ENCODE results near the gene SYTL2.
A peak's percentile ranks its signal among the peaks of the same experiment; 100 is the strongest.

The SYTL2 gene

GRCh38 chr11:85740481-85741400 lies 70.2 kb downstream of the SYTL2 start:
- Histone ChIP-seq H3K4me3 (ENCODE audit: low read length) (no peak overlapping the region), H3K27ac (ENCODE audit: low read length) (no peak overlapping the region), H3K4me1 (ENCODE audit: insufficient read depth, low read length) (0 out of 2 replicates have a peak, but pooled peaks cover 12% of the 10 kb centered on the region), H3K9ac (ENCODE audit: low read depth, low read length) (no peak overlapping the region), H3K9me3 (ENCODE audit: insufficient read depth, low read depth, low read length) (no peaks in the 10 kb centered on the region), H3K27me3 (ENCODE audit: insufficient read depth, low read length) (no peaks in the 10 kb centered on the region), H3K36me3 (ENCODE audit: insufficient read depth, low read depth, low read length) (no peaks in the 10 kb centered on the region)

- 0 out of 2 replicates have a peak, but pooled peaks cover 12% of the 10 kb centered on the region for H3K4me1 ChIP-seq (ENCODE audit: insufficient read depth, low read length)
- H3K36me3 ChIP-seq (ENCODE audit: insufficient read depth, low read depth, low read length): no peaks in the 10 kb centered on the region
- no peak overlapping the region for H3K9ac ChIP-seq (ENCODE audit: low read depth, low read length)
- H3K4me3 ChIP-seq (ENCODE audit: low read length): no peak overlapping the region
- no peaks in the 10 kb centered on the region for H3K27me3 ChIP-seq (ENCODE audit: insufficient read depth, low read length)
- H3K9me3 ChIP-seq (ENCODE audit: insufficient read depth, low read depth, low read length): no peaks in the 10 kb centered on the region
- no peak overlapping the region for H3K27ac ChIP-seq (ENCODE audit: low read length)
Measured at GRCh38 chr11:85737738-85738137, 73.2 kb downstream of the SYTL2 start.

- Histone ChIP-seq H3K27ac (ENCODE audit: low read length) (no peak overlapping the region), H3K4me1 (ENCODE audit: insufficient read depth, low read length) (0 out of 2 replicates have a peak, but pooled peaks cover 6% of the 10 kb centered on the region), H3K9ac (ENCODE audit: low read depth, low read length) (no peak overlapping the region)
Measured at GRCh38 chr11:85735876-85736460, 75.0 kb downstream of the SYTL2 start.

GRCh38 chr11:85732965-85733364 lies 78.0 kb downstream of the SYTL2 start:
- H3K9ac ChIP-seq (ENCODE audit: low read depth, low read length): no peak overlapping the region
- H3K4me3 ChIP-seq (ENCODE audit: low read length): no peak overlapping the region
- H3K36me3 ChIP-seq (ENCODE audit: insufficient read depth, low read depth, low read length): no peaks in the 10 kb centered on the region
- no peak overlapping the region for H3K27ac ChIP-seq (ENCODE audit: low read length)
- no peaks in the 10 kb centered on the region for H3K27me3 ChIP-seq (ENCODE audit: insufficient read depth, low read length)
- no peaks in the 10 kb centered on the region for H3K9me3 ChIP-seq (ENCODE audit: insufficient read depth, low read depth, low read length)
- H3K4me1 ChIP-seq (ENCODE audit: insufficient read depth, low read length): 0 out of 2 replicates have a peak, but pooled peaks cover 3% of the 10 kb centered on the region

More at GRCh38 chr11:85735876-85736460, 75.0 kb downstream of the SYTL2 start:
- Histone ChIP-seq H3K36me3 (ENCODE audit: insufficient read depth, low read depth, low read length) (no peaks in the 10 kb centered on the region), H3K27me3 (ENCODE audit: insufficient read depth, low read length) (no peaks in the 10 kb centered on the region), H3K9me3 (ENCODE audit: insufficient read depth, low read depth, low read length) (no peaks in the 10 kb centered on the region), H3K4me3 (ENCODE audit: low read length) (no peak overlapping the region)

GRCh38 chr11:85726381-85726780 lies 84.6 kb downstream of the SYTL2 start:
- Histone ChIP-seq H3K4me1 (ENCODE audit: insufficient read depth, low read length) (no peaks in the 10 kb centered on the region; the same call in 1 of the 2 replicates), H3K27ac (ENCODE audit: low read length) (no peak overlapping the region)

GRCh38 chr11:85725510-85726258 lies 85.3 kb downstream of the SYTL2 start:
- H3K27ac ChIP-seq (ENCODE audit: low read length): no peak overlapping the region
- H3K36me3 ChIP-seq (ENCODE audit: insufficient read depth, low read depth, low read length): no peaks in the 10 kb centered on the region
- no peak overlapping the region for H3K9ac ChIP-seq (ENCODE audit: low read depth, low read length)
- no peaks in the 10 kb centered on the region for H3K27me3 ChIP-seq (ENCODE audit: insufficient read depth, low read length)
- no peak overlapping the region for H3K4me3 ChIP-seq (ENCODE audit: low read length)
- no peaks in the 10 kb centered on the region for H3K9me3 ChIP-seq (ENCODE audit: insufficient read depth, low read depth, low read length)
- peaks cover under 1% of the 10 kb centered on the region for H3K4me1 ChIP-seq (ENCODE audit: insufficient read depth, low read length)

More at GRCh38 chr11:85726381-85726780, 84.6 kb downstream of the SYTL2 start:
- H3K36me3 ChIP-seq (ENCODE audit: insufficient read depth, low read depth, low read length): no peaks in the 10 kb centered on the region
- no peak overlapping the region for H3K9ac ChIP-seq (ENCODE audit: low read depth, low read length)
- H3K27me3 ChIP-seq (ENCODE audit: insufficient read depth, low read length): no peaks in the 10 kb centered on the region
- H3K4me3 ChIP-seq (ENCODE audit: low read length): no peak overlapping the region
- no peaks in the 10 kb centered on the region for H3K9me3 ChIP-seq (ENCODE audit: insufficient read depth, low read depth, low read length)

GRCh38 chr11:85724748-85725465 lies 86.0 kb downstream of the SYTL2 start:
- Histone ChIP-seq H3K27me3 (ENCODE audit: insufficient read depth, low read length) (no peaks in the 10 kb centered on the region), H3K9me3 (ENCODE audit: insufficient read depth, low read depth, low read length) (no peaks in the 10 kb centered on the region), H3K27ac (ENCODE audit: low read length) (no peak overlapping the region), H3K36me3 (ENCODE audit: insufficient read depth, low read depth, low read length) (no peaks in the 10 kb centered on the region), H3K9ac (ENCODE audit: low read depth, low read length) (no peak overlapping the region), H3K4me1 (ENCODE audit: insufficient read depth, low read length) (peaks cover 9% of the 10 kb centered on the region), H3K4me3 (ENCODE audit: low read length) (no peak overlapping the region)

GRCh38 chr11:85723088-85723487 lies 87.9 kb downstream of the SYTL2 start:
- Histone ChIP-seq H3K4me1 (ENCODE audit: insufficient read depth, low read length) (peaks cover 22% of the 10 kb centered on the region), H3K27ac (ENCODE audit: low read length) (no peak overlapping the region), H3K9ac (ENCODE audit: low read depth, low read length) (no peak overlapping the region), H3K27me3 (ENCODE audit: insufficient read depth, low read length) (no peaks in the 10 kb centered on the region), H3K4me3 (ENCODE audit: low read length) (no peak overlapping the region), H3K9me3 (ENCODE audit: insufficient read depth, low read depth, low read length) (no peaks in the 10 kb centered on the region), H3K36me3 (ENCODE audit: insufficient read depth, low read depth, low read length) (no peaks in the 10 kb centered on the region)

- Histone ChIP-seq H3K9ac (ENCODE audit: low read depth, low read length) (no peak overlapping the region), H3K9me3 (ENCODE audit: insufficient read depth, low read depth, low read length) (no peaks in the 10 kb centered on the region), H3K27me3 (ENCODE audit: insufficient read depth, low read length) (no peaks in the 10 kb centered on the region), H3K27ac (ENCODE audit: low read length) (no peak overlapping the region), H3K4me1 (ENCODE audit: insufficient read depth, low read length) (peaks cover 31% of the 10 kb centered on the region), H3K4me3 (ENCODE audit: low read length) (no peak overlapping the region), H3K36me3 (ENCODE audit: insufficient read depth, low read depth, low read length) (no peaks in the 10 kb centered on the region)
Measured at GRCh38 chr11:85721191-85721590, 89.8 kb downstream of the SYTL2 start.

- Histone ChIP-seq H3K27ac (ENCODE audit: low read length) (peak overlapping the region; percentile 80), H3K4me3 (ENCODE audit: low read length) (peak overlapping the region; percentile 13; the same call in 1 of the 2 replicates), H3K27me3 (ENCODE audit: insufficient read depth, low read length) (no peaks in the 10 kb centered on the region), H3K4me1 (ENCODE audit: insufficient read depth, low read length) (peaks cover 33% of the 10 kb centered on the region; the same call in 1 of the 2 replicates), H3K9ac (ENCODE audit: low read depth, low read length) (peak overlapping the region; percentile 57; the same call in 1 of the 2 replicates), H3K36me3 (ENCODE audit: insufficient read depth, low read depth, low read length) (no peaks in the 10 kb centered on the region), H3K9me3 (ENCODE audit: insufficient read depth, low read depth, low read length) (no peaks in the 10 kb centered on the region)
Measured at GRCh38 chr11:85718991-85719807, 91.7 kb downstream of the SYTL2 start.
